Measurements from ENCODE around the gene IL17RC.

DNA sequence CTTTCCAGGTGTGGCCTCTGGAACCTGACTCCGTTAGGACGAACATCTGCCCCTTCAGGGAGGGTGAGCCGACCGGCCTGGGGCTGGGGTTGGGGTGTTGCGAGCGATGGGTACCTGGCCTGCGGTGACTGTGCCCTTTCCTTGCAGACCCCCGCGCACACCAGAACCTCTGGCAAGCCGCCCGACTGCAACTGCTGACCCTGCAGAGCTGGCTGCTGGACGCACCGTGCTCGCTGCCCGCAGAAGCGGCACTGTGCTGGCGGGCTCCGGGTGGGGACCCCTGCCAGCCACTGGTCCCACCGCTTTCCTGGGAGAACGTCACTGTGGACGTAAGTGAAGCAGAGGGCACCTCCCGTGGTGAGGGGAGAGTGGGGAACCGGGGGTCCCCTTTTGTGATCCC, 11.3 kb downstream of the IL17RC start:
- TF ChIP-seq CTCF (IDR thresholded peaks at IDR 0.05) (no peak), TCF7L2 (IDR thresholded peaks at IDR 0.05; ENCODE audit: low read depth, low read length) (no peak), REST (IDR thresholded peaks at IDR 0.05; ENCODE audit: insufficient read depth in 1 of 2, low read depth in 2 of 2, low read length in 1 of 2) (no peak)

All from Panc1 (cell line).